Epithelial cell of proximal tubule (primary cell): ENCODE results near the gene GDAP2. TPM values are rescaled to one million over a fixed set of nuclear protein-coding genes. Genes with fewer than 3 reads are reported as not detected.

Source experiments
- DNase-seq: peaks from one replicate; pipeline ENCODE4 v3.0.0-alpha.2; 2011; ENCODE audit warnings: low read depth
- H3K4me3 ChIP-seq: 2 replicates; pipeline ENCODE4 v1.5.1; 2011; ENCODE audit warnings: low read depth, mild to moderate bottlenecking, low read length
- CTCF ChIP-seq: conservative IDR thresholded peaks from 2 replicates; pipeline ENCODE4 v1.5.1; 2012; ENCODE audit warnings: low read depth, mild to moderate bottlenecking, low read length
- total RNA-seq: library from RNA; depleted of rRNA; stranded (reverse); fragments of >200 nt; gene quantifications from 2 replicates; pipeline ENCODE4 v1.2.3, GENCODE V29; 2015

The GDAP2 gene
- total RNA-seq, 1 donor from 2014 or later: 13.8 TPM

DNA sequence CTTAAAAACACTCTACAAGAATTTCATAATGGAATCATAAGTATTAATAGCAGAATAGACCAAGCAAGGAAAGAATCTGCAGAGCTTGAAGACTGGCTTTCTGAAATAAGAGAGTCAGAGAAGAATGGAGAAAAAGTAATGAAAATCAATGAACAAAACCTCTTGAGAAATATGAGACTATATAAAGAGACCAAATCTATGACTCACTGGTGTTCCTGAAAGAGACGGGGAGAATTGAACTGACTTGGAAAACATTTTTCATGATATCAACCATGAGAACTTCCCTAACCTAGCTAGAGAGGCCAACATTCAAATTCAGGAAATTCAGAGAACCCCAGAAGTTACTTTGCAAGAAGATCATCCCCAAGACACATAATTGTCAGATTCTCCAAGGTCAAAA is 85.6 kb downstream of the GDAP2 start:
- no peak overlapping the region for H3K4me3 ChIP-seq
- TF ChIP-seq CTCF: no peak
- no peak for DNase-seq

GRCh38 chr1:117842408-117843170 is 86.8 kb downstream of the GDAP2 start:
- no peak for DNase-seq
- H3K4me3 ChIP-seq: no peak overlapping the region
- TF ChIP-seq CTCF: no peak

DNA sequence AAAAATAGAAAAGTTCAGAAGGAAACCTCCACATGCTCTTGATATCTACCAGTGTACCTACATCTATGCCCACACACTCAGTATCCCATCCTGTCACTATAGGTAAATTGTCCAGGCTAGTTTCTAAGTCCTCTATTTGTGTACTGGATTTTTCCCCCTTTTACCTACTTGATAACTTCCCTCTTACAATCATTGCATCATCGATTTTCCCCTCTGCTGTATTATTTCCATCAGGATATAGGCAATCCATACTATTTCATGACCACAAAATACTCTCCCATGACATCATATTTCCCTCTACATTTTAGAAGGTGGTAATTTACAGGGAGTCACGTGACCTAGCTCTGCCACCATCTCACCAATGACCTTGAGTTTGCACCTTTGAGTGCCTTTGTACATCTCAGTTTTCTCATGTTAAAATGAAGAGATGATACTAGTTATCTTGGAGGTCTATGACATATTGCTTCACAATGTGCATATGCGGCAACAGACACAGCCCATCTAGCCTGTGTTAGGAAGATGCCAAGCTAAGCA is 88.2 kb downstream of the GDAP2 start:
- TF ChIP-seq CTCF: no peak
- H3K4me3 ChIP-seq: no peak overlapping the region
- no peak for DNase-seq

DNA sequence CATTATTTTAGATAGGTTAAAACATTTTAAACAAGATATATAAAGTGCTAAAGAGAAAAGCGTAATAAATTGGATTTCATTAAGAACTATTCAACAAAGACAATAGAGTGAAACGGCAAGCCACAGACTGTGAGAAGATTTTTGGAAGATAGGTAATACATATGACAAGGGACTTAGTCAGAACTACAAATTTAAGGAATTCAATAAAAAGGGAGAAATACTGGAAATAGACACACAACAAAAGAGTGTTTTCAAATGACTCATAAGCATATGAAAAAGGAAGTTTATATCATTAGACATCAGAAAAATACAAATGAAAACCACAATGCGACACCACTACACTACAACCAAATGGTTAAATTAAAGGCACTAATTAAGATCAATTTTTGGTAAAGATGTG is 90.5 kb downstream of the GDAP2 start:
- no peak overlapping the region for H3K4me3 ChIP-seq
- no peak for DNase-seq
- TF ChIP-seq CTCF: no peak

DNA sequence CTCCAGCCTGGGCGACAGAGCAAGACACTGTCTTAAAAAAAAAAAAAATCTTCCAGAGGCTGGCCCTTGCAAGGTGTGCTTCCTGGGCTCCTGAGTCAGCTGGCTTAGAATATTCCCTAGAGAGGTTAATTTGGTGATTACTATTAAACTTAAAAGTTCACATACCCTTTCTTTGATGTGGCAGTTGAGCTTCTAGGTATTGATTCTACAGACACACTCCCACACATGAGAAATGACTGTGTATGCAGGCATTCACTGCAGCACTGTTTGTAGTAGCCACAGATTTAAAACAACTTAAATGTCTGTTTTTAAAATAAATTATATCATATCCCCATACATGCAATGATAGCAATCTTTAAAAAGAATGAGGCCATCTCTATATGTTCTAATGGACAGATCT is 93.4 kb downstream of the GDAP2 start:
- no peak for TF ChIP-seq CTCF
- no peak overlapping the region for H3K4me3 ChIP-seq
- DNase-seq: no peak

- TF ChIP-seq CTCF: no peak
- no peak for DNase-seq
- H3K4me3 ChIP-seq: no peak overlapping the region
These were observed 95.0 kb downstream of the GDAP2 start for GRCh38 chr1:117834416-117834815.

DNA sequence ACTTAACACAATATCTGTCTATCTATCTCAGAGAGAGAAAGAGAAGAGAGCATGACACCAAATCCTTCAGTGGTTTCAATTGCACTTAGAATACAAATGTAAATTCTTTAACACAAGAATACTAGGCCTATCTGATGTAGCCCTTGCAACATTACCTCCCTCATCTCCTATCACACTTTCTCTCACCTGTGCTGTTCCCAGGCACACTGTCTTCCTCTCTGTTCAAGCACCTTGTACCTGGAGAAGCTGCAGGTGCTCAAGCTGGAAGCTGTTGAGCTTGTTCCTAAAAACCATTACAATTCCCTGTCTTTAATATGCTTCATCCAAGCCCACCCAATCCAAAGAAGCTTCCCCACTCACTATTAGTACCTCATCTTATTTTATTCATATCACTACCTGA is 97.0 kb downstream of the GDAP2 start:
- DNase-seq: no peak
- H3K4me3 ChIP-seq: no peak overlapping the region
- no peak for TF ChIP-seq CTCF
